GM18498 (cell line): ENCODE data around the gene MACROD2.
"Not testable (repeated sequence)": the region's sequence is repeated elsewhere in the genome, so short reads cannot be mapped to it uniquely, and the experiment has no call there.

ENCODE experiments used
- ATAC-seq: cut with Tn5 transposase; IDR thresholded peaks from one replicate; pipeline ENCODE4 v1.9.1; 2021; ENCODE audit warnings: mild to moderate bottlenecking, moderate library complexity; ENCODE audit not compliant: unreplicated experiment

MACROD2 gene

DNA sequence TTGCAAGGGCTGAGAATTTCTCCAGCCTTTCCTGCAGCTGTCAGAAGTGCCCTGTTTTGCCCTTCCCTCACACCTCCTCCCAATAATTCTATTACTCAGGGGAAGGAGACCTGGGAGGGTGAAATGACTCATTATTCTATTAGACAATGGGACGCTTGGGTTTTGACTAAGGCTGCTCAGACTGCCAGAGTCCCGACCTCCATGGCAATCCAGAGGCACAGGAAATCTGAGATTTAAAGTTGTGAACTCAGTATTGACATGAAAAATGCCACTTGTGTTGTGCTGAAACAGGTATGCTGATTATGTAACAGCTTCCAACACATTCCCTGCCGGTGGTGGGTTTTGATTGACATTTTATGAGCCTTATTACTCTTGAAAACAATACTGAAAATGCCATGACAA, 967.9 kb downstream of the MACROD2 start:
- ATAC-seq, result no peak

DNA sequence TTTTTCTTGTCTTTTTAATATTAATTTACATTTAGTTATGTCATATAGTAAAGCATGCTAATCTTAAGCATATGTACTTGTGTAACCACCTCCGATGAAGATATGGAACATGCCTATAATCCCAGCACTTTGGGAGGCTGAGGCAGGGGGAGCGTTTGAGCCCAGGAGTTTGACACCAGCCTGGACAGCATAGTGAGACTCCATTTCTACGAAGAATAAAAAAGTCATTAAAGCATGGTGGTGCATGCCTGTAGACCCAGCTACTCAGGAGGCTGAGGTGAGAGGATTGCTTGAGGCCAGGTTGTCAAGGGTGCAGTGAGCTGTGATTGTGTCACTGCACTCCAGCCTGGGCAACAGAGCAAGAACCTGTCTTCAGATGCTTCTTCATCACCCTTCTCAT, 970.9 kb downstream of the MACROD2 start:
- no peak for ATAC-seq

DNA sequence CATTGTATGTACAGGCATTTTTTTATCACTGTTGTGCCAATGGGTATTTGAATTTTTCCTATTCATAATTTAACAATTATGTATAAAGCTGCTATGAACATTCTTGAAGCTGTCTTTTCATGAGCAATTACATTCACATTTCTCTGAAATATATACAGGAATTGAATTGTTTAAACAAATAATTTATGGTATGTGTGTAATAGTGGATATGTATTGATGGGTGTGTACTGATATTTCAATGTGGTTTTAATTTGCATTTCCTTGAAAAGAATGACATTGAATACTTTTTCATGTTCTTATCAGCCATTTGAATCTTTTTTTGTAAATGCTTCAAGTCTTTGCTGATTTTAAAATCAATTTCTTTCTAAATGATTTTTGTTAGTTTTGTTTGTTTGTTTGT, 971.5 kb downstream of the MACROD2 start:
- ATAC-seq, result no peak

DNA sequence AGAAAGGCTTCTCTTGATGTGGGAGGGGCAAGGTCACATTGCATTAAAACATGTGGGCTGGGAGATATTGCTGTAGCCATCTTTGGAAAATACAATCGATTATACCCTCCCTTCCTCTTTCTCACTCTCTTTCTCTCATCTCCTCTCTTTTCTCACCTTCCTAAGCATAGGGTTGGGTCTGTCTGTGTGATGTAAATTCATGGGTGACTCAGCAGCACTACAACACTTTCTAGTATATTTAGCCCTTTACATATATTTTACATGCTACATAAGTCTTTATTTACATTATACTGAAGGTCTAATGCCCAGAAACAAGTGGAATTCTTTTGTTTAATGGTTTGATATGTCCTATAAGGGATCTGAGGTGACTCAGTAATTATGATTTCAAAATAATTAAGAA, 976.9 kb downstream of the MACROD2 start:
- no peak for ATAC-seq

DNA sequence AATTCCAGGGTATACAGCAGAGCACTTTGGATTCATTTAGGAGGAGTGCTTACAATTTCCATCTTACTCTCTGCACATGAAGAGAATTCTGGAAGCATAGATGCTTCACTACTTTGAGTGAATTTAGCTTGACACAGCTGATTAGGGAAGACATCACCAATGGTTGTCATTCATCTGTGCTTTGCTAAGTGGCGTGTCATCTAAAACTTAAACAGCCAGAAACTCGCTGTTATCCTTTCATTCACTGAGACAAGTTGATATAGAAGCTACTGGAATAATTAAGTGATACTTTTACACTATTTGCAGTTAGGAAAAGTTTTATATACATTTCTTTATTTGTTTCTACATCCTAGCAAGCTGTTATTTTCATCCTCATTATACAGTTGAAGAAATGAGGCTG, 977.4 kb downstream of the MACROD2 start:
- ATAC-seq, result no peak

DNA sequence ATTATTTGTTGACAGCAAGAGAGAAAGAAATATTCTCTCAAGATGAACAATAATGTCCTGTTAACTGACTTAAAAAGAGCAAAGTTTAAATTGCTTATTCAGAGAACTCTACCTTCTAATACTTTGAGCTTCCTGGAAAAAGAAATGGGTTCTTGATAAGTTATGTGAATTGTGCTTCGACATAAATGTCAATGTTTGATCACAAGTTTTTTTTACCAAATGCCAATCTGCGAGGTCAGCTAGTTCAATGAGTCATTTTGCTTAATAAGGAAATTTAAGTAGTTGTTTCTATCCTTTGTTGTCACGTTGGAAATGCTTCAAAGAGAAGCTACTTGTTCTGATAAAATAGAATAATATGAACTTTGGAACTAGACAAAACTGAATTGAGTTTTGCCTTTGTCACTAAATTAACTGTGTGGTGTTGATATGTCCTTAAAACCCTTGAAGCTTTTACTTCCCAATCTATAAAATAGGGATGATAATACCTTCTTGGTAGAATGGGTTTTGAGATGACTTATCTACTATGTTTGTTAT, 984.2 kb downstream of the MACROD2 start:
- ATAC-seq, result no peak

DNA sequence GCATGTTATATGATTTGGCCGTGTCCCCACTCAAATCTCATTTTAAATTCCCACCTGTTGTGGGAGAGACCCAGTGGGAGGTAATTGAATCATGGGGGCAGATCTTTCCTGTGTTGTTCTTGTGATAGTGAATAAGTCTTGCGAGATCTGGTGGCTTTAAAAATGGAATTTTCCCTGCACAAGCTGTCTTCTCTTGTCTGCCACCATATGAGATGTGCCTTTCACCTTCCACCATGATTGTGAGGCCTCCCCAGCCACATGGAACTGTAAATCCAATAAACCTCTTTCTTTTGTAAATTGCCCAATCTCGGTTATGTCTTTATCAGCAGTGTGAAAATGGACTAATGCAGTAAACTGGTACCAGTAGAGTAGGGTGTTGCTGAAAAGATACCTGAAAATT, 986.2 kb downstream of the MACROD2 start:
- not testable (repeated sequence) for ATAC-seq

DNA sequence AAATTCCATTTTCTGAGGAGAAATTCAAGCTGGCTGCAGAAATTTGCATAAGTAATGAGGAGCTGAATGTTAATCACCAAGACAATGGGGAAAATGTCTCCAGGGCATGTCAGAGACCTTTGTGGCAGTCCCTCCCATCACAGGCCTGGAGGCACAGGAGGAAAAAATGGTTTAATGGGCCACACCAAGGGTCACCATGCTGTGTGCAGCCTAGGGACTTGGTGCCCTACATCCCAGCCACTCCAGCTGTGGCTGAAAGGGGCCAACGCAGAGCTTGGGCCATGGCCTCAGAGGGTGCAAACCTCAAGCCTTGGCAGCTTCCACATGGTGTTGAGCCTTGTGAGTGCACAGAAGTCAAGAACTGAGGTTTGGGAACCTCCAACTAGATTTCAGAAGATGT, 987.0 kb downstream of the MACROD2 start:
- not testable (repeated sequence) for ATAC-seq

DNA sequence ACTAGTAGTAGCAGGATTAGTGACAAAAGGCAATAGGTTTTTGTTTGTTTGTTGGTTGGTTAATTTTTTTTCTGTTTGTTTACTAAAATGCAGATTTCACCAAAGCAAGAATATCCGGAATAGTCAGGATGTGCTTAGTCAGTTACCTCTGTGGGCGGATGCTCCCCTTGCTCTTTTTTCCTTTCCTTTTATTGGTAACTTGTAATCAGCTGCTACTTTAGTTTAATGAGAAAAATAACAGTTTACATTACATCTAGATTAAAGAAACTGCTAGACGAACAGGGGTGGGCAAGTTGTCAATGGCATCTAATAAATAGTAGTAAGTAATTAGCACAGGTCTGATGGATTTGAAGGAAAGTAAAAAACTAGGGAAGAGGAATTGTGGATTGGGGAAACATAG, 989.0 kb downstream of the MACROD2 start:
- no peak for ATAC-seq

DNA sequence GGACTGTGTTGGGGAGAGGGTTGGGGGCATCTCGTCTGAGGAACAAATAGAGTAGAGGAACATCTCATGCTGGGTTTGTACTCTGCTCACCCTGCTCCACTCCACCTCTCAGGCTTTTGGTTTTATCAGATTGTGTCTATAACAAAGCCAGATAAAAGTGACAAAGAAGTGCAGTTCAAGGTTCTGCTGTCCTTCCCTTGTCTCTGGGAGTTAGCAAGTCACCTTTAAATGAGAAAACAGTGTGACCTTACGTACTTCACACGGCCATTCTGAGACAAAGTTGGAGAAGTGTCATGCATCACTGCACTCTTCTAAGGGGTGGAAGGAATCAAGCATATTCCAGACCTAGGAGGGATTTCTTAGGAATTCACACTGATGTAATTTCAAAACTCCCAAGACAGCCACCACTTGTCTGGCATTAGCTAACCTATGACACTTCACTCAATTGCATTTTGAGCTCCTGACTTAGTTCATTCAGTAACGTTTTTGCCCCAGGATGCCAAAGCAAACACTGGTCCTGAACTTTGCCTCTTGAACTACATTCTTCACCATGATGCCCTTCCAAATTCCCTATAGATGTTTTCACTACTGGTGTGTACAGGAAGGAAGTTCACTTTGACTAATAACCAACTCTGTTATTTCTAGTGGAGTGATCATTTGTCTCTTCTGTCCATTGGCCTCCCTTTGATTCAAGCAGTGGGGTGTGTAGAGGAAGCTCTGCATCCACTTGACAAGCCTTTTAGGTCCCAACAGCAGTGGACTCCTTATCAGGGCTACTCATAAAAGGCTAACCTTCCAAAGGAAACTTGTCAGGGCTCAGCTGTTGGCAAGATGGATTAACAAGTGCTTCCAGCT, 989.7 kb downstream of the MACROD2 start:
- ATAC-seq, result no peak

DNA sequence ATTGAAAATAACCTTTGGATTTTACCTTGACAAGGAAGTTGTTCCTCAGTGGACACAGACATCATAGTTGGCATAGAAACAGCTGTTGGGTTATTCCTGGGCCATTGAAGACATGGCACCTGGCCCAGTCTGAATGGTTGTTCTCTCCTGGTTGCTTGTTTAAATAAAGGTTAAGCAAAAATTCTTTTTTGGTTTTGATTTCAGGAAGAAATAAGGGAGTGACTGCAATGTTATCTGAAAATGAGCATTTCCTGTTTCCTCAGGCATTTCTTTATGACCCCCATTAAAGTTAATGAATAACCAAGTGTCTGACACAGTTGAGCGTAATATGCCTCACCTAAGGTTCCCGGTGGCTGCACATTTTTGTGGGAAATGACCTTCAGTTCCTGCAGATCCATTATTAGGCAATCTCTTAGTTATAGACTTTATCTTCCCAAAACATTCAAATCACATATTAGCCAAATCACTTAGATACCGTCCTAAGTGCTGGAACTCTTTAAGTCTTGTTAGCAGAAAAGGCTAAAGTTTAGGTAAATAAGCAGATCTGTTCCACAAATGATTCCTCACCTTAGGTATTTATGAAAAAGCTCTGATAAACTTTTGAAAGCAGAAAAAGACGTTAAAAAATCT, 990.8 kb downstream of the MACROD2 start:
- ATAC-seq, result no peak

DNA sequence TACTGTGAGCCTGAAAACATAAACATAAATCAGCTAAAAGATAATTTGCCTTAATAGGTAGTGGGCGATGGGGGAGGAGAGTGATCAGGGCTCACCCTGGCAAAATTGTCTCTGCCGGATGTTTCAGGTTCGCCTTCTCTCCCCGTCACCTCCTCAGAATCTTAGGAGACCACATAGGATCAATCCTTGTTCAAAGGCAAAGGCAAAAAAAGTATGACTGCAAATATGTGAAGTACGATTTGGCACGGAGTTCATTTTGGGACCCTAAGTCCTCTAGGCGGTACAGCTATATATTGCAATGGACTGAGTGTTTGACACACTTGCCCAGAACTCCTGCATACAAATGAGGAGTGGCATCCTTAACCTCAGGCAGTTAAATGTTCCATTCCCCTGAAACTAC, 991.3 kb downstream of the MACROD2 start:
- ATAC-seq, result no peak

DNA sequence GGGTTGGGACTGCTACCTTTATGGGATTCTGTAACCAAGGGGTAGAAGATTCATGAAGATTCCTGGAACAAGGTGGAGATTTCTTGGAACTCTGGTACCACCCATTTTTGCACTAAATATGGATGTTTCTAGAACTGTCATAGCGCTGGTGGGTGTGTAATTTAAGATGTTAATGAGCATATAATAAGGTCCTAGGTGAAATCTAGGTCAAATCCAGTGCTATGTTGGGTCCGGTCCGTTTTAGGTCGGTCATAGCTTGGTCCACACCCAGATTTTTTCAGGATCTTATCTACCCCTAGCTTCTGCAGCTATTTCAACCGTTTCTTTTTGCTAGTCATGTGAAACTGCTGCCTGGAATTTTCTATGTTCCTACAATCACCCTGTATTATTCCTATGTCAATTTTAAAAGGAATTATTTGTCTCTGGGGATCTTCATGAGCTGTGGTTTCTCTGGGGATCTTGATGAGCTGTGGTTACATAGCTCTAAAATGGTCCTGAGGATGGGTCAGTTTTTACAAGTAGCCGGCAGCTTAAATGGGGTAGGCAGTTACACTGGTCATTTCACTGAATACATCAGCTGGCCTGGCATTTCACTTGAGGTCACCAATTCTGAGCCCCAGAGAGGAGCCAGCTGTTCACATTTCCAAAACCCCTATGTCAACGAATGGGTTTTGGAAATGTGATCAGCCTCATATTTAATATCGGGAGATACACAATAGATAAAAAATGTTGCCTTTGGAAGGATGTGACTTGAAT, 994.4 kb downstream of the MACROD2 start:
- ATAC-seq, result no peak

DNA sequence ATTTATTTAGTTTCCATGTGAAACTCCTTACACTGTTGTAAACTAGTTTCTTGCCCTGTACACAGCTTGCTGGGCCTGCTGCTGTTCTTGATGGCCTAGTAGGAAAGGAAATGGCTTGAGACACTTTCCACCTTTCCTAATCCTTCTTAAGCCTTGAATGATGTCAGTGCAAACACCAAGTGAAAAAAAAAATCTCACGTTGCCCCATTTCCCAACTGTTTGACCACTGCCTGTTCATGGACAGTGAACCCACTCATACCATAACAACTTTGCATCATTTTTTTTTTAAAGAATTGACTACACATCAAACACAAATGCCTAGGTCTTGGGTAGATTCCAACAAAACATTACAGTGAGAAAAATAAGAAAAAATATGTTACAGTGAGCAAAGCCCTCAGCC, 995.7 kb downstream of the MACROD2 start:
- ATAC-seq, result no peak

DNA sequence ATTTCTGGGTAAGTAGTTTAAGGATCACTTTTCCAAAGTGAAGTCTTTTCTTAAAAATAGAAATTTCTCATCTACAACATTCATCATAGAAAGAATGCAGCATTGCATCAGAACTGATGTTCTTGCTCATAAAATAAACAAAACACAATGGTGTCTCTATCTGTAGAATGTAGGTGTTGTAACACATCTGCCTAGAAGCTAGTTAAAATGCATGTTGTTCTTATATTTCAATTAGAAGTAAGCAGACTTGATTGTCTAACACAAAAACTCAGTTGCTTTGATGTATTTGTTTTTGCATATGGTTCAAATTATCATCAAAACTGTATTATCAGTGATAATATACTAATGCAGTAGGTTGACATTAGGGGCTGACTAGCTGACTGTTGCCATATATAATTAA, 996.8 kb downstream of the MACROD2 start:
- no peak for ATAC-seq

DNA sequence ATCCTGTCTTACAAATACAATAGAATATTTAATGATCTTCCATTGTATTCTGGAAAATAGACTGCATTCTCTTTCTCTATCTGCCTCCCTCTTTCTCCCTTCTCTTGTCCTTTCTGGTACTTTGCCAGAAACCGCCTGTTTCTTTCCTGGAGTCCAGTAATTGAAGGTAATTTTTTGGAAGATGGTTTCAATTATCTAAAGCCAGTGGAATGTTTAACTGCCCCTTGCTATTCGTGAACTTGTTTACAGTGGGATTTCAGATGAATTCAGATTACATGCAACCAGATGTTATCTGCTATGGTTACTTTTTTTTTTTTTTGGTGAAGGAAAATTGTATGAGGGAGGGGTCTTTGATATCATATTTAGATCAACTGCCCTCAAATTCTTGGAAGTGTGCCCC, 997.6 kb downstream of the MACROD2 start:
- ATAC-seq, result no peak

DNA sequence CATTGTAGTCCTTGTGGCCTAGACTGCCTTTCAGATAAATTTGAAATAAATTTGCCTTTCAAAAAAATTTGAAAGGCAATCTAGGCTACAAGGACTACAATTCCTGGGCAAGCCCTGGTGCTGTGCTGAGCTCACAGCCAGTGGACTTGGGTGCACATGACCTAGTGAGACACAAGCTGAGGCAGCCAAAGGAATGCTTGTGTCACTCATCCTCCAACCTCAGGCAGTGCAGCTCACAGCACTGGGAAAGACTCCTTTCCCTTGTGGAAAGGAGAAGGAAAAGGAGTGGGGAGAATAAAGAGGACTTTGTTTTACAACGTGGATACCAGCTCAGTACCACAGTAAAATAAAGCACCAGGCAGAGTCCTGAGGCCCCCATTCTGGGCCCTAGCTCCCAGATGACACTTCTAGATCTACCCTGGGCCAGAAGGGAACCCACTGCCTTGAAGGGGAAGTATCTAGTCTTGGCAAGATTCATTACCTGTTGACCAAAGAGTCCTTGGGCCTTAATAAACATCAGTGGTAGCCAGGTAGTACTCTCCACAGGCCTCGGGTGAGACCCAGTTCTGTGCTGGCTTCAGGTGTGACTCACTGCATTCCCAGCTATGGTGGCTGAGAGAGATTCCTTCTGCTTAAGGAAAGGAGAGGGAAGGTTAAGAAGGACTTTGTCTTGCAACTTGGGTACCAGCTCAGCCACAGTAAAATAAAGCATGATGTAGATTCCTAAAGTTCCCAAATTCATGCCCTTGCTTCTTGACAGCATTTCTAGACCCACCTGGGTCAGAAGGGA, 1001.8 kb downstream of the MACROD2 start:
- no peak for ATAC-seq

DNA sequence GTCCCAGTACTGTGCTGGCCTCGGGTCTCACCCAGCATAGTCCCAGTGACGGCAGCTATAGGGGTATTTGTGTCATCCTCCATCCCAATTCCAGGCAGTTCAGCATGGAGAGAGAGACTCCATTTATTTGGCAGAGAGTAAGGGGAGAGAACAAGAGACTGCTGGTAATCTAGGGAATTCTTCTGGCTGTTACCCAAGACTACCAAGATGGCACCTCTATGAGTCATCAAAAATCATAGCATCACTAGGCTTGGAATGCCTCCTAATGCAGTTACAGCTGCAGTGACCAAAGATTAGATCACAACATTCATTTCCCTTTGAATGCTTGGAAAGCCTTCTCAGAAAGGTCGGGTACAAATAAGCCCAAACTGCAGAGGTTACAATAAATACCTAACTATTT, 1002.5 kb downstream of the MACROD2 start:
- no peak for ATAC-seq

DNA sequence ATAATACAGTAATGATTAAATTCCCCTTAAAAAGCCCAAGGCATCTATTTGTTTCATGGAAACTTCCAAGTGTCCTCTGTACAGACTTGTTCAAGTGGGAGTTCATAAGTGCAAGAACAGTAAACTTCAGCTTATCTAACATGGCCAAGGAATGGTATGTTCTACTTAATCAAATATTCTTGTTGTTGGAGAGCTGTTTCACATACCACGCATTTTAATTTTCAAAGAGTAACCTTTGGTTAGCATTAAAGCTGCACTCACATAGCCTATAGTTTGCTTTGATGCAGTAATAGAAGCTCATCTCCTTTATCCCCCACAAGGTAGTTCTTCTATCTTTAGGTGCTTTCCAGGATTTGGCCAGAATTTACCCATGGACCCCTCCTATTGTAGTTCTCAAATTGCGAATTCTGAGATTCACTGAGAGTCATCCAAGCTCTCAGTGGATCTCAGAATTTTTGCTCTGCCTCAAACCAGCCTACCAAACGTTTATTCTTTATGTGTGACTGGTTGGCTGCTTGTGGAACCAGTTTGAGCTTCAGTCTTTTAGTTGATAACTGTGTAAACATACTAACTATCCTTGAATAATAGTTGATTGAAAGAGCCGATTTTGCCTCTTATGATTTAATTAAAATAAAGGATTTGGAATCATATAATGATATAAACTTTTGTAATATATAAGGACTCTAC, 1010.1 kb downstream of the MACROD2 start:
- ATAC-seq, result no peak

DNA sequence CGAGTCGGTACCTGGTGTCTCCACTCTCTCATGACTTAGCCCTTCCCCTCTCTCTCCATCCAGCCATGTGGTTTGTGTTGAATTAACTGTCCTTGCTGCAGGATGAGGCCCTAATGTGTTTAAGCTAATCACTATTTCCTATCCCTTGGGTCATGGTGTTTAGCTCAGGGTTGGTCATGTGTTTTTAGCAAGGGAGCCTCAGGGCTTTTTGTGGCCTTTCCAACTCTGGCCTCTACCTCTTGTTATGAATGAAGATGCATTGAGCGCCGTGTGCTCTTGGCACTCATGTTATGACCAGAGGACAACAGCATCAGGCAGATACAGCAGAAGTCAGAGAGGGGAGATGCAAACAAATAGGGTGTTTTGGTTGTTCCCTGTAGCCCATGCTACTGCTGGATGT, 1016.3 kb downstream of the MACROD2 start:
- no peak for ATAC-seq
